Body of pancreas (tissue), 4 donors: ENCODE measurements around the gene PRPF8. TPM values are rescaled to one million over a fixed set of nuclear protein-coding genes. Genes with fewer than 3 reads are reported as not detected.

Experiments
- ATAC-seq: fragments of 150-250 bp; one replicate; pipeline ENCODE4 v1.9.1; 2016
- DNase-seq, 4 donors: peaks; one replicate each; pipeline ENCODE4 v3.0.0-alpha.2; 2019
- H3K27ac ChIP-seq, 4 donors: fragments of 200-600 bp; sonication (generic); 1 replicate in 3 of 4; 2 replicates in 1 of 4; pipeline versions ENCODE4 v1.5.1 to v1.6.1; 2016 to 2019; ENCODE audit warnings: mild to moderate bottlenecking in 1 of 4, mixed read lengths in 1 of 4, moderate library complexity in 1 of 4
- H3K27me3 ChIP-seq, 2 donors: fragments of 200-600 bp; sonication (generic); one replicate each; pipeline ENCODE4 v1.6.0; 2016; ENCODE audit warnings: mild to moderate bottlenecking in 1 of 2
- H3K36me3 ChIP-seq, 2 donors: fragments of 200-600 bp; sonication (generic); replicated peaks in 1 of 2; 2 replicates each; pipeline ENCODE4 v1.5.1; 2016; ENCODE audit warnings: low read depth in 2 of 2; ENCODE audit not compliant: insufficient read depth in 1 of 2
- H3K4me1 ChIP-seq: fragments of 200-600 bp; sonication (generic); one replicate; pipeline ENCODE4 v1.6.0; 2016
- H3K4me3 ChIP-seq, 2 donors: fragments of 200-600 bp; sonication (generic); 1 replicate in 1 of 2; 2 replicates in 1 of 2; pipeline ENCODE4 v1.5.1; 2016 to 2019
- H3K9me3 ChIP-seq, 3 donors: fragments of 200-600 bp; sonication (generic); 1 replicate in 2 of 3; 2 replicates in 1 of 3; pipeline ENCODE4 v1.5.1; 2016
- CTCF ChIP-seq, 7 experiments: fragments of 450-650 bp in 4 of 7; fragments of 200-600 bp in 3 of 7; sonication (generic) in 3 of 7; IDR thresholded peaks; one replicate each; pipeline ENCODE4 v1.5.1; 2016 to 2019; ENCODE audit warnings: antibody characterized with exemption in 7 of 7
- POLR2A ChIP-seq, 3 donors: fragments of 450-650 bp; IDR thresholded peaks; one replicate each; pipeline ENCODE4 v1.6.1; 2016; ENCODE audit warnings: antibody characterized with exemption in 3 of 3, mild to moderate bottlenecking in 2 of 3
- WGBS, 2 donors: methylation state at CpG; one replicate each; pipeline ENCODE4 v1.1.5; 2017; 5-methylcytosine and 5-hydroxymethylcytosine counted together
- intact Hi-C: fragments of 100-400 bp; cut with DNase I; formaldehyde crosslinking; loops from one replicate; pipeline ENCODE4 v1.15.1; 2023
- total RNA-seq, 2 donors: library from RNA; depleted of rRNA; stranded (reverse); fragments of >200 nt; gene quantifications; one replicate each; pipeline ENCODE4 v1.1.0, GENCODE V29; 2016

The PRPF8 gene
- 100 to 1,000 TPM in 1 of 2 donors, 10 to 100 TPM in 1; 84.7 to 100 TPM for total RNA-seq

GRCh38 chr17:1684378-1685189 lies at the start of gene PRPF8:
TSS of gene PRPF8 (minus strand) at chr17:1684867. CDS start at chr17:1684571, 296 bp downstream.
- Histone ChIP-seq H3K4me3 (peak within 1 kb of the TSS; percentile 76 to 97), H3K36me3 (peaks cover 0 to 24% of the 10 kb centered on the region in 2 donors), H3K4me1 (peaks cover 16% of the 10 kb centered on the region), H3K27ac (peak within 1 kb of the TSS; percentile 82 to 96 (median 92)), H3K27me3 (no peaks in the 10 kb centered on the region), H3K9me3 (no peaks in the 10 kb centered on the region)
- intact Hi-C loops: no loop called here
- 0 to 1% methylated on average over 27 to 72 of the region's 72 CpGs for WGBS, 2 donors
- peak; percentile 98 to 99 (median 99) for DNase-seq
- TF ChIP-seq CTCF (IDR thresholded peaks at IDR 0.05): peak in 1 of 7 experiments; percentile 24
- peak; percentile 79 to 96 (median 95) for TF ChIP-seq POLR2A (IDR thresholded peaks at IDR 0.05)
- ATAC-seq: peak; percentile 100

- intact Hi-C loops: no loop called here
- H3K27me3 ChIP-seq: no peaks in the 10 kb centered on the region
- H3K4me1 ChIP-seq: no peaks in the 10 kb centered on the region
- no peaks in the 10 kb centered on the region for H3K36me3 ChIP-seq
- WGBS, 2 donors: 93 to 95% methylated on average over 16 to 38 of the region's 38 CpGs
- H3K27ac ChIP-seq: no peak overlapping the region
- TF ChIP-seq POLR2A (IDR thresholded peaks at IDR 0.05) (no peak), CTCF (IDR thresholded peaks at IDR 0.05) (no peak)
- ATAC-seq (no peak), DNase-seq (no peak)
- no peak overlapping the region for H3K4me3 ChIP-seq
- H3K9me3 ChIP-seq: no peaks in the 10 kb centered on the region
These were observed 49.1 kb upstream of the PRPF8 start for GRCh38 chr17:1733759-1734158.

DNA sequence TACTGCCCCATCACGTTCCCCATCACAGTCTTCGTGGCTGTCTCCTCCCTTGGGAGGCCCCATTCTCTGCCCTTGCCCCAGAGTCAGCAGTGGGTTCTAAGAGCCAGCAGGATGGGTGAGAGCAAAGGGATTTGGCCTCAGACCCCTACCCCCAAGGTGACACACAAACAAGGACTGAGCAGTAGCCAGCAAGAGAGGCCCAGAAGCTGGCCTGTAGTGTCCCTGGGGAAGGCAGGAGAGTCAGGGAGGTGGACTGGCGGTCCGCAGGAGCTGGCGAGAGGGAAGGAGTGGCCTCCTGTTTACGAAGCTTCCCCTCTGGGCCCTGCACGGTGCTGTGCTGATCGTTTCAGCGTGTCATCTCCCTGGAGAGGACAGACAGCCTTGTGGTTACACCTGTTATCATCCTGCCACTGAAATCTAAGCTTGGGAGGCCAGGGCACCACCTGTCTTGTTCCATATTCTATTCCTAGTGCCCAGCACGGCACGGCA lies 48.2 kb upstream of the PRPF8 start:
- H3K27me3 ChIP-seq: no peaks in the 10 kb centered on the region
- no peaks in the 10 kb centered on the region for H3K36me3 ChIP-seq
- 82 to 86% methylated on average over 11 of the region's 11 CpGs for WGBS, 2 donors
- no peak overlapping the region for H3K4me3 ChIP-seq
- H3K9me3 ChIP-seq: no peaks in the 10 kb centered on the region
- TF ChIP-seq POLR2A (IDR thresholded peaks at IDR 0.05): no peak
- TF ChIP-seq CTCF (IDR thresholded peaks at IDR 0.05): no peak
- intact Hi-C loops: no loop called here
- no peak overlapping the region for H3K27ac ChIP-seq
- no peak for DNase-seq
- no peak for ATAC-seq
- peaks cover 5% of the 10 kb centered on the region for H3K4me1 ChIP-seq

DNA sequence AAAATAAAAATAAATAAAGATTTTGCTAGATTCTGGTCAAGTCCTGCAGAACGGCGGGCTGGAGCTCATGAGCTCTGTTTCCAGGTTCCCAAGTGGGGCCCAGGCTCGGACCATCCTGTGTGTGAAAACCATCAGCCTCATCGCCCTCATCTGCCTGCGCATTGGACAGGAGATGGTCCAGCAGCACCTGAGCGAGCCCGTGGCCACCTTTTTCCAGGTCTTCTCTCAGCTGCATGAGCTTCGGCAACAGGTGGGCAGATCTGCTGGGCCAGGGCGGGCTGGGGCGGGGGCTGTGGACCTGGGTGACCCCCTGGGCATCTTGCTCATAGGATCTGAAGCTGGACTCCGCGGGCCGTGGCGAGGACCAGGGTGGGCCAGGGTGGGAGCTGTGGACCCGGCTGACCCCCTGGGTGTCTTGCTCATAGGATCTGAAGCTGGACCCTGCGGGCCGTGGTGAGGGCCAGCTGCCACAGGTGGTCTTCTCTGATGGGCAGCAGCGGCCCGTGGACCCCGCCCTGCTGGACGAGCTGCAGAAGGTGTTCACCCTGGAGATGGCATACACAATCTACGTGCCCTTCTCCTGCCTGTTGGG lies 47.7 kb upstream of the PRPF8 start:
- peak in 1 of 4 donors; percentile 10 for DNase-seq
- Histone ChIP-seq H3K27ac (no peak overlapping the region), H3K4me1 (peaks cover 10% of the 10 kb centered on the region)

More for the DNA sequence above, 47.7 kb upstream of the PRPF8 start:
- no peak for ATAC-seq
- no peak for TF ChIP-seq POLR2A (IDR thresholded peaks at IDR 0.05)
- TF ChIP-seq CTCF (IDR thresholded peaks at IDR 0.05): no peak
- 89 to 93% methylated on average over 10 to 20 of the region's 22 CpGs for WGBS, 2 donors
- Histone ChIP-seq H3K4me3 (no peak overlapping the region), H3K9me3 (no peaks in the 10 kb centered on the region), H3K27me3 (no peaks in the 10 kb centered on the region), H3K36me3 (no peaks in the 10 kb centered on the region)
- intact Hi-C loops: no loop called here
